HG02623 (cell line): ENCODE data around the gene GAS6.

Experiments used
- ATAC-seq: cut with Tn5 transposase; IDR thresholded peaks from one replicate; pipeline ENCODE4 v1.9.1; 2021; ENCODE audit warnings: moderate library complexity; ENCODE audit not compliant: unreplicated experiment

Gene GAS6

DNA sequence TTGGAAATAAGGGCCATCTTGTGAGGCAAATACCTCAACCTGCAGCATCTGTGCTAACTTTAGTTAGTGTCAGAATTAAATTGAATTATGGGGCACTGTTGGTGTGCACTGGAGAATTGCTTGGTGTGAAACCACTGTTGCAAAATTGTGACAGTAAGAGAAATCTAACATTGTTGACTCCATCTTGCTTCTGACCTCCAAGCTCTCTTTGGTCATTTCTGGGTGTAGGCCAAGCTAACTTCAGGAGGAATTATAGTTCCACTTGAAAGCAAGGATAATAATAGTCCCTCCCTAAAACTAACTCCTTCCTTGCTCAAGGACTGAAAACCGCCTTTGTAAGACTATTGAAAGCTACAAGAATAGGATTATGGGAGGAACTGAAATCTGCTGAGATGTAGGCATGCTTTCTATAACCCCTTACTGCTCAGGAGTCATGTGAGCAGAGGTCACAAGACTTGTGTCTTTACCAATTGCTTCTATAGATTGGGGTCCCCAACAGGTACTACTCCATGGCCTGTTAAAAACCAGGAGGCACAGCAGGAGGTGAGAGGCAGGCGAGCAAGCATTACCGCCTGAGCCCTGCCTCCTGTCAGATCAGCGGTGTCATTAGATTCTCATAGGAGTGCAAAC is 24.9 kb upstream of the GAS6 start:
- ATAC-seq: no peak

- no peak for ATAC-seq
These were observed 23.9 kb upstream of the GAS6 start for GRCh38 chr13:113887700-113888201.

- ATAC-seq: no peak
These were observed 22.8 kb upstream of the GAS6 start for GRCh38 chr13:113886561-113887112.

GRCh38 chr13:113884821-113885220 is 20.9 kb upstream of the GAS6 start:
- no peak for ATAC-seq

DNA sequence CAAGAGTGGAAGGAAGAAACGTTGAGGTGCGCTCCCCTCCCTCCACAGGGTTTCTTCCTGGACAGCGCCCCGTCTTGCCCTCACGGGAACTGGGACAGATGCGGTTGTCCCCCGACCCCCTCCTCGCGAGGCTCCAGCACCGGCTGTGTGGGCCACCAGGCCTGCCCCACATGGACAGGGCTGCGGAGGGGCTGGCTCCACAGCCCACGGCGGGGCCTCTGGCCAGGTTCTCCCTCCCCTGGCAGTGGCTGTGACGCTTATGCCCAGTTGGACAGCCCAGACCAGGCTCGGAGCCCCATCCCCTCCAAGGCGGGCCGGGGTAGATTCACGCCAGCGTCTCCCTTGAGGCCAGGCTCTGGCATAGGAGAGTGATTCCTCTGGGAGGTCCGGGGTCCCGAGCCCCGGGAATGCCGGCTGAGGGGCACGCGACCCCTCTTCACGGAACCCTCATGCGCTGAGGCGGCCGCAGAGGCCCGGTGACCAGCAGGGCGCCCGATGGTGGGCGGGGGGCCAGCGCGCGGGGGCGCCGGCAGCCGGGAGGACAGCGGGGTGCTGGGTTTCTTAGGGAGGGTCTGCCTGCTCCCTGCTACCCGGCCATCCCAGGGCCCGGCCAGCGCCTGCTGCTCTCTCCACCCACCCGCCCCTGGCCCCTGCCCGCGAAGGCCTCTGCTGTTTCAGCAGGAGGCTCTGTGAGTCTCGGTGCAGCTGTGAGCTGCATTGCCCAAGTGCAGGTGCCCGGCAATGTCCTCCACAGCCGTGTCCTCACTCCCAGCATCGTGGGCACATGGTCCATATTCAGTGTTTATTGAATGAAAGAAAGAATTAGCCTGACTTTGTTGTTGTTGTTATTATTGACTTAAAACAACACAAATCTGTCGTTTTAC is 20.3 kb upstream of the GAS6 start:
- no peak for ATAC-seq

DNA sequence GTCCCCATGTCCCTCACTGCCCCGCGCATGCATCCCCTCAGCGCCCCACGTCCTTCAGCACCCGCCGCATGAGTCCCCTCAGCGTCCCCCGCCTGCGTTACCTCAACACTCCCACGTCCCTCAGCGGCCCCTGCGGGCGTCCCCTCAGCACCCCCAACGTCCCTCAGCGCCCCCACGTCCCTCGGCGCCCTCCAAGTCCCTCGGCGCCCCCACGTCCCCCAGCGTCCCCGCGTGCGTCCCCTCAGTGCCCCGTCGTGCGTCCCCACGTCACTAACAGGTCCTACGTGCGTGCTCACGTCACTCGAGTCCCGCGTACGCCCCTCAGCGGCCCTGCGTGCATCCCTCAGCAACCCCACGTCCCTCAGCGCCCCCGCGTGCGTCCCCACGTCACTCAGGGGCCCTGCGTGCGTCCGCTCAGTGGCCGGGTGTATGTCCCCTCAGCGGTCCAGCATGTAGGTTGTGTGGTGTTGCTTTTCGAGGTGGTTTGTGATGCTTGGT is 19.5 kb upstream of the GAS6 start:
- ATAC-seq: no peak

DNA sequence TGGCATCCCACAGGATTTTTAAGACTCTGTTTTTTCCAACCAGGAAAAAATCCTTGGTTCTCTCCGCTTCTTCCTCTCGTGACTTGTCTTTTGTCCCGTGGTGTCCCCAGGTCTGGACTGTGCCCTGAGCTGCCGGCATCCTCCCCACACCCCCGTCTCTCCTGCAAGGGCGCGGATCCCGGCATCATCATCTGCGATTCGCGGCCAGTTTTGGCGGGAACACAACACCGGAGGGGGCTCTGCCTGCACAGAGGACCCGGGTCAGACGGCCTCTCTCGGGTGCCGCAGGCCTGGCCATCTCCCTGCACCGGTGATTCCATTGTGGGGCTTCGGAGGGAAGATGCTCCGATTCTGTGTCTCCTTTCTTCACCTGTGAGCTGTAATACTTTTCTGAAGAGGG is 18.8 kb upstream of the GAS6 start:
- no peak for ATAC-seq

DNA sequence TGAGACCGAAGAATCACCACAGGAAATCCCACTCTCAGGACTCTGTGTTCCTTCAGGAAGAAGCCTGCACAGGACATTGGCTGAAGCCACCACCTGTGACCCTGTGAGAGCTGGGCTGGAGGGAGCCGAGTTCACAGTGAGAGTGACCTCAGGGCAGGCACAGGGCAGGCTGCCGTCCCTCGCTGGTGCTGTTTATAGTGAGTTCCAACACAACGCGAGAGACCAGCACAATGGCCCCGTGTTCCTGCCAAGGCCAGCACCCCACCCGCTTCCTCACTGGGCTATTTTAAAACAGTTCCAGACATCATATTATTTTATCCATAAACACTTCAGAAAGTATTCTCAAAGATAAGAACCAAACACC is 18.4 kb upstream of the GAS6 start:
- ATAC-seq: no peak

GRCh38 chr13:113881614-113882266 is 17.9 kb upstream of the GAS6 start:
- no peak for ATAC-seq

DNA sequence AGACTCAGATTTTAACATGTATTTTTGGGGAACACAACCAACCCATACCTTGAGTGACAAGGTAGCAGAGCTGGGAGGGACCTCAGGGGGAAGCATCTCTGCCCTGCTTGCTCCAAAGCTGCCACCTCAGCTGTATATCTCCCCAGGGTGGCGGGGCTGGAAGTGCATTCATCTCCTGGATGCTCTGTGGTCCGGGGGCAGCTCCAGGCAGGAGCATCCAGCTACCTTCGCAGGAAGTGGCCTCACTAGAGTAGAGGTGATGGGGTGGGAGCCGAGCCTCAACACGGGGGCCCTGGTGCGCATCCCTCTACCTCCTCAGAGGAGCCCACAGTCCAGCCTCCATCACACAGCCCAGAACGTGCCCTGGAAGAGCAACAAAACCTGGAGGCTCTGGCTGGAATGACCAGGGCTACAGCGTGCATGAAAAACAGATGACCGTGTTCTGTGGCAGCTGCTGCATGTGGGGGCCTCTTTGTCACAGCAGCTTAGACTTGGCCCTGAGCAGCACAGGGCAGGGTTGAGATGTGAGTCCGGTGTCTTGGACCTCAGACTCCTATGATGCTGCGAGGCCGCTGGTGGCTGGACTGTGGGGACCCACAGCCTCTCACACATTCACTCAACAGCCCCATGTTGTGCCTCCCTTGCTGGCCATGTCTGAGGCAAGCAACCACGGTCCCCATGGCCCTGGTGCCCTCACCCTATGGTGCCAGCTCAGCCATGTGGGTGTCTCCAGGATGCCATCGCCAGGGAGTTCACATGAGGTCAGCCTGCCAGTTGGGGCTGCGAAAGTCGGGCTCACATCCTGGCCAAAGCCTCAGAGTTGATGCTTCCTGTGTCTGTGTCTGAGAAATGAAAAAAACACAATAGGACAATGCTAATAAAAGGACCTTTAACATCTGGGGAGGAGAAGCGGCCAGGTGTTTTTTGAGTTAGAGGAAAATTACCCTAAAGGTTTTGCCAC is 17.1 kb upstream of the GAS6 start:
- ATAC-seq: no peak

DNA sequence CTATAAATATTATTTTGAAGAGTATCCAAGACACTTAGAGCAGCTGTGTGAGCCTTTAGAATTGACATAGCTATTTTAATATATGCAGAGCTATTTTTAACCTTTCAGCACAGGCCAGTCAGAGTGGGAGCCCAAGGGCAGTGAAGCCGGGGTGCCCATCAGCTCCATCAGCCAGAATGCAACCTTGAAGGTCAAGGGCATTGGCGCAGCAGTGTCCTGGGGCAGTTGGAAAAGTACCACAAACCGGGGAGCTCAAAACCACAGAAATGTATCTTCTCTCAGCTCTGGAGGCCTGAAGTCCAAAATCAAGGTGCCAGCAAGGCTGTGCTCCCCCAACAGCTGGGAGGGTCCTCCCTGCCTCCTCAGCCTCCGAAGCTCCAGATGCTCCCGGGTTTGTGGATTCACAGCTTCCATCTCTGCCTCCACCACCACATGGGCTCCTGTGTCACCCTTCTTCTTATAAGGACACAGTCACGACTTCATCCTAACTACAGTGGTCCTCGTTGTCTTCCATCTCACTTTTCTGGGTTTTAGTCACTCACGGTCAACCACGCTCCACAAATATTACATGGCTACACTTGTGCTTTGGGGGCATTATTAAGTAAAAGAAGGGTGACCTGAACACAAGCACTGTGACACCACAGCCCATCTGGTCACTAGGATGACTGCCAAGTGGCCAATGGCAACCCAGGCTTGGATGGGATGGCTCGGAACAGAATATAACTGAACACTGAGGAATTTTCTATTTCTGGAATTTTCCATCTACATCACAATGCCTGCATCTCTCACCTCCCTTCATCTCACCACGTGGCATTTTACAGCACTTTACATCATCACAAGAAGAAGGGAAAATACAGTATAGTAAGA is 15.9 kb upstream of the GAS6 start:
- ATAC-seq: no peak

- ATAC-seq: no peak
These were observed 15.1 kb upstream of the GAS6 start for GRCh38 chr13:113879017-113879416.

DNA sequence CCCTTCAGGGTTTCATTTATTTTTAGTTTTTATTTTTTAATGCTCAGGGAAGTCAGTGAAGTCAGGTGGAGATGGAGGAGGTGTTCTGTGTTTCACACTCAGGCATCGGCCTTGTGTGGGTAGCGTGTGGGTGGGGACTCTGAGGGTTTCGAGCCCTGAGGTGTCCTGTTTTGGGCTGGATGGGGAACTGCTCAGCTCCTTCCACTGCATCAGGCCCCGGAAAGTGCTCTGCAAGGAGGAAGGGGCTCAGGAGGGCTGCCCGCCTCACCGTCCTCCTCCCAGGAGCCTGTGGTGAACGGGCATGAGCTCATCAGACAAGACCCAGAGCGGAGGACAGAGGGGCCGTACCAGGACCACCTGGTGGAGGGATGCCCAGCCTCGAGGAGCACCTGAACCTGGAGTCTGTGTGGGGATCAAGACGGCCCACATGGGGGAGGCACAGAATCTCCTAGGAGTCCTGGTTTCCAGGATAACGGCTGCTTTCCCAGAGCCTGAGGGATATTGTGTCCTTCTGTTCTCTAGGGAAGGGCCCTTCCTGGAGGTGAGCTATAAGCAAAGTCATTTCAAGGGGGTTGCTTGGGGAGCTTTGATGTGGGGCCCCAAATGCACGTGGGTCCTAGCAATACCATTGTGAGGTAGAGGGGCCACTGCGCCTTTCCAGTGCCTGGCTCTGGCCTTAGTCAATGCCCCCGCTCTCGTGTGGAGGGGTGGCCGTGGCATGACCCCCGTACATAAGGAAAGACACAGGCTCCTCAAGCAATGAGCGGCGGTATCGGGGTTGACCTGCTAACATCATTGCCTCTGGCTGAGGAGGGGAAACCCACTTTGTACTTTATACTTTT is 13.5 kb upstream of the GAS6 start:
- ATAC-seq: no peak

DNA sequence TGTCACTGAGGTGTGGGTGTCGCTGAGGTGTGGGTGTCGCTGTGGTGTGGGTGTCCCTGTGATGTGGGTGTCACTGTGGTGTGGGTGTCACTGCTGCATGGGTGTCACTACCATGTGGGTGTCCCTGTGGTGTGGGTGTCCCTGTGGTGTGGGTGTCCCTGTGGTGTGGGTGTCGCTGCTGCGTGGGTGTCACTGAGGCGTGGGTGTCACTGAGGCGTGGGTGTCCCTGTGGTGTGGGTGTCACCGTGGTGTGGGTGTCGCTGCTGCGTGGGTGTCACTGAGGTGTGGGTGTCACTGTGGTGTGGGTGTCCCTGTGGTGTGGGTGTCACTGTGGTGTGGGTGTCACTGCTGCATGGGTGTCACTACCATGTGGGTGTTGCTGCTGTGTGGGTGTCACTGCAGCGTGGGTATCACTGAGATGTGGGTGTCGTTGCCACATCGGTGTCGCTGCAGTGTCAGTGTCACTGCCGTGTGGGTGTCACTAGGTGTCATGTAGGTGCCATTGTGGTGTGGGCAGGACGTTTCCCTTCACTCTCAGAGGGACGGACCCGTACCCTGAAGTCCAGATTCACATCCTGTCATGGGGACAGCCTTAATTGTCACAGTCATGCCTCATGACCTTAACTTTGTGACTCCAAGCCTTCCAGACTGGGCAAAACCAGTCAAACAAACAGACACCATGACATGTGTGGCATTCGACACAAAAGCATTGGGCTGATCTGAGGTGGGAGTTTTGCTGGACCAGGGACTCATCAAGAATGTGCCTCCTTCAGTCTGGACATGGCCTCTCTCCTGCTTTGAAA is 12.7 kb upstream of the GAS6 start:
- no peak for ATAC-seq

DNA sequence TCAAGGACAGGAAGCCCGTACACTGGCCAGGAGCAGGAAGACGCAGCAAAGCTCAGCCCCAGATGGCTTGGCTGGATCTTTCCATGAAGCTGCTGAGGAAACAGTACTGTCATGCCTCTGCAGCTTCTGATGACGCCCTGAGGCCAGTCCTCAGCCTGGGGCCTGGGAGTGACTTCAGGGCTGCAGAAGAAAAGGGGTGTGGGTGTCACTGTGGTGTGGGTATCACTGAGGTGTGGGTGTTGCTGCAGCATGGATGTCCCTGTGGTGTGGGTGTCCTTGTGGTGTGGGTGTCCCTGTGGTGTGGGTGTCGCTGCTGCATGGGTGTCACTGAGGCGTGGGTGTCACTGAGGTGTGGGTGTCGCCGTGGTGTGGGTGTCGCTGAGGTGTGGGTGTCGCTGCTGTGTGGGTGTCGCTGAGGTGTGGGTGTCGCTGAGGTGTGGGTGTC is 12.0 kb upstream of the GAS6 start:
- no peak for ATAC-seq

DNA sequence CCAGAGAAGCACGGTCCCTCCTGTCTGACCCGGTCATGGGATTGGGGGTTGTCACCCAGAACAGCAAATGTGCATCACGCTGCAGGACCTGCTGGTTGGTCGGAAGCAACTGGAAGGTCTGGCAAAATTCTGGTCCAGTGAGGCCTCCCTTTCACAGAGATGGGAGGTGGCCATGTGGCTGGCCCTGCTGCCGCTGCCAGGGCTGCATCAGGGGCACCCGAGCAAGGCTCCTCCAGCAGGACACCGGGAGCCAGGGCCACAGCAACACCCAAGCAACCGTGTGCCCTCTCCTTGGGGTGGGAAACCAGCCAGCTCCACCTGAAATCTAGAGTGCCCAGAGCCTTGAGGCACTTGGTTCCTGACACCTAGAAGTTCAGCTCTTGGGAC is 11.5 kb upstream of the GAS6 start:
- ATAC-seq: no peak

DNA sequence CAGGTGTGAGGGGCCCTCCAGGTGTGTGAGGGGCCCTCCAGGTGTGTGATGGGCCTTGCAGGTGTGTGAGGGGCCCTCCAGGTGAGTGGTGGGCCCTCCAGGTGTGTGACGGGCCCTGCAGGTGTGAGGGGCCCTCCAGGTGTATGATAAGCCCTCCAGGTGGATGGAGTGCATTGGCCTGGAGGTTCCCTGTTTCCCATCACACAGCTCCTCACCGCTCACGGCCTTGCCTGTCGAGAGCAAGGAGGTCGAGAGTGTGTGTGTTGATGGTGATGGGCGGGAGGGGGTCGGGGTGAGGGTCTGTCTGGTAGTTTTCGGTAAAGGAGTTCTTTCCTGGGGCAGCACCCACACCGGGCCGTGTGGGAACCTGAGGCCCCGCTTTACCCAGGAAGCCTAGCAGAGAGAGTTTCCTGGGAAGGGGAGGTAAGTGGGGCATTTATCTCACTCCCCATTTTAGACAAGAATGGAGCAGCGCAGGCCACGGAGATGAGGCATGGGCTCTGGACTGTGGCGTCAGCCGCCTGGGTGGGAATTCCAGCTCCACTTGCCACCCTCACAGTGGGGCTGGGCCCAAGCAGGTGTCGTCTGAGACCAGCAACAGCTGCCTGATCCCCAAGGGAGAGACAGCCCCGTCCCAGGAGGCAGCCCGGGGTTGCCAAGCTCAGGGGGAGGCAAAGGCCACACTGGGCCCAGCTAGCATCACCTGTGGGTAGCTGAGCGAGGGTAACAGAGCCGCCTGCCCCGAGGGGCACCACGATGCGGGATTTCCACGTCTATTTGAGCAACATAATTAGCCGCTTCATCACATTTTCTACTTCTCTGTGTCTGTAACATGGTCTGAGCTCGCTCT is 10.9 kb upstream of the GAS6 start:
- no peak for ATAC-seq
